K562 (cell line): Measurements from ENCODE around the gene C2. TPM values are rescaled to one million over a fixed set of nuclear protein-coding genes. Genes with fewer than 3 reads are reported as not detected.

Source experiments
- CTBP1 ChIP-seq: fragments of 450-650 bp; IDR thresholded peaks from 2 replicates; pipeline ENCODE4 v1.6.1; 2016; ENCODE audit warnings: borderline replicate concordance
- EP300 ChIP-seq: IDR thresholded peaks from 2 replicates; pipeline ENCODE4 v1.6.1; 2012; ENCODE audit warnings: low read length, improper control_type of control experiment
- MED1 ChIP-seq: sonication (generic); formaldehyde crosslinking; IDR thresholded peaks from 2 replicates; pipeline ENCODE4 v1.8.1; 2023; ENCODE audit warnings: missing genetic modification reagents, borderline replicate concordance
- NR2C1 ChIP-seq, 2 experiments: fragments of 450-650 bp; IDR thresholded peaks; 2 replicates each; pipeline ENCODE4 v1.6.1; 2017; ENCODE audit warnings: mild to moderate bottlenecking in 2 of 2, antibody characterized with exemption in 1 of 2, inconsistent platforms in 1 of 2, missing compliant biosample characterization in 1 of 2, missing genetic modification characterization in 1 of 2
- PYGO2 ChIP-seq: fragments of 450-650 bp; IDR thresholded peaks from 2 replicates; pipeline ENCODE4 v1.6.1; 2016; ENCODE audit warnings: mild to moderate bottlenecking, missing genetic modification characterization, moderate library complexity, missing compliant biosample characterization
- SMAD1 ChIP-seq: fragments of 150-350 bp; IDR thresholded peaks from 2 replicates; pipeline ENCODE4 v1.6.1; 2014; ENCODE audit warnings: low read length, low read depth; ENCODE audit not compliant: partially characterized antibody
- TEAD2 ChIP-seq: fragments of 450-650 bp; IDR thresholded peaks from 2 replicates; pipeline ENCODE4 v1.6.1; 2016; ENCODE audit warnings: missing genetic modification characterization, control low read depth, missing compliant biosample characterization
- TOE1 ChIP-seq, 2 experiments: fragments of 450-650 bp in 1 of 2; sonication (generic) in 1 of 2; formaldehyde crosslinking in 1 of 2; IDR thresholded peaks; 2 replicates each; pipeline versions ENCODE4 v1.7.1 to v1.8.0; 2016 to 2022; ENCODE audit warnings: borderline replicate concordance in 2 of 2, mild to moderate bottlenecking in 2 of 2, antibody characterized with exemption in 1 of 2, inconsistent platforms in 1 of 2, low read depth in 1 of 2, missing genetic modification reagents in 1 of 2, moderate library complexity in 1 of 2
- ZBTB8A ChIP-seq: fragments of 450-650 bp; IDR thresholded peaks from 2 replicates; pipeline ENCODE4 v1.6.1; 2018; ENCODE audit warnings: mild to moderate bottlenecking, moderate library complexity; ENCODE audit not compliant: partially characterized antibody
- ZNF175 ChIP-seq: fragments of 200-800 bp; sonication (Bioruptor generic); IDR thresholded peaks from 2 replicates; pipeline ENCODE4 v1.6.1; 2016; ENCODE audit warnings: low read depth, mild to moderate bottlenecking, missing genetic modification characterization, missing compliant biosample characterization
- ZNF347 ChIP-seq: fragments of 450-650 bp; formaldehyde crosslinking; IDR thresholded peaks from 2 replicates; pipeline ENCODE4 v1.4.0; 2020; ENCODE audit warnings: low read depth, mild to moderate bottlenecking, moderate library complexity
- ZNF384 ChIP-seq: IDR thresholded peaks from 2 replicates; pipeline ENCODE4 v1.6.1; 2012; ENCODE audit warnings: low read depth, low read length, improper control_type of control experiment
- ZNF449 ChIP-seq: fragments of 250-450 bp; sonication (Bioruptor Pico); IDR thresholded peaks from 2 replicates; pipeline ENCODE4 v1.8.0; 2022; ENCODE audit warnings: moderate library complexity, mild to moderate bottlenecking, inconsistent platforms
- ZNF717 ChIP-seq: fragments of 250-450 bp; sonication (Bioruptor Pico); IDR thresholded peaks from 2 replicates; pipeline ENCODE4 v1.5.0; 2021
- ZNF79 ChIP-seq: fragments of 250-450 bp; sonication (Bioruptor Pico); IDR thresholded peaks from 2 replicates; pipeline ENCODE4 v1.4.0; 2020; ENCODE audit warnings: low read depth, mild to moderate bottlenecking, moderate library complexity
- polyA plus RNA-seq, 8 experiments: library from polyadenylated mRNA; depleted of rRNA in 4 of 8; stranded (reverse) in 5 of 8; unstranded in 3 of 8; fragments of >200 nt; fragmentation: Nextera tagmentation in 2 of 8; fragmentation: Illumina TruSeq in 1 of 8; extraction: Ambion mirVana in 2 of 8; extraction: Trizol in 1 of 8; gene quantifications; 2 replicates each; pipeline versions ENCODE4 v1.2.1 to v1.2.3, GENCODE V29; 2011 to 2014; ENCODE audit warnings: inconsistent platforms in 1 of 8, missing spikeins in 1 of 8
- total RNA-seq, 7 experiments: library from RNA; depleted of rRNA in 6 of 7; stranded (reverse); fragments of >200 nt in 6 of 7; fragmentation: Illumina TruSeq in 2 of 7; extraction: Trizol in 2 of 7; gene quantifications; 2 replicates each; pipeline versions ENCODE4 v1.2.1 to v1.2.3, GENCODE V29; 2011 to 2021; ENCODE audit warnings: low replicate concordance in 1 of 7
- TF ChIP-seq, protein P1 (sequence below): fragments of 450-650 bp; IDR thresholded peaks from 2 replicates; pipeline ENCODE4 v1.6.1; 2018; ENCODE audit not compliant: partially characterized antibody
- TF ChIP-seq, protein P2 (sequence below): fragments of 450-650 bp; conservative IDR thresholded peaks from 2 replicates; pipeline ENCODE4 v1.6.1; 2016; ENCODE audit warnings: missing genetic modification characterization, low read depth, mild to moderate bottlenecking, missing compliant biosample characterization, moderate library complexity

C2 gene
- total and polyA plus RNA-seq, 9 of the 15 experiments (the other 6 are each of a cell fraction or from before 2014, with no cell fraction given) = 0.05 to 1.1 (median 0.39) TPM; not detected in 1

DNA sequence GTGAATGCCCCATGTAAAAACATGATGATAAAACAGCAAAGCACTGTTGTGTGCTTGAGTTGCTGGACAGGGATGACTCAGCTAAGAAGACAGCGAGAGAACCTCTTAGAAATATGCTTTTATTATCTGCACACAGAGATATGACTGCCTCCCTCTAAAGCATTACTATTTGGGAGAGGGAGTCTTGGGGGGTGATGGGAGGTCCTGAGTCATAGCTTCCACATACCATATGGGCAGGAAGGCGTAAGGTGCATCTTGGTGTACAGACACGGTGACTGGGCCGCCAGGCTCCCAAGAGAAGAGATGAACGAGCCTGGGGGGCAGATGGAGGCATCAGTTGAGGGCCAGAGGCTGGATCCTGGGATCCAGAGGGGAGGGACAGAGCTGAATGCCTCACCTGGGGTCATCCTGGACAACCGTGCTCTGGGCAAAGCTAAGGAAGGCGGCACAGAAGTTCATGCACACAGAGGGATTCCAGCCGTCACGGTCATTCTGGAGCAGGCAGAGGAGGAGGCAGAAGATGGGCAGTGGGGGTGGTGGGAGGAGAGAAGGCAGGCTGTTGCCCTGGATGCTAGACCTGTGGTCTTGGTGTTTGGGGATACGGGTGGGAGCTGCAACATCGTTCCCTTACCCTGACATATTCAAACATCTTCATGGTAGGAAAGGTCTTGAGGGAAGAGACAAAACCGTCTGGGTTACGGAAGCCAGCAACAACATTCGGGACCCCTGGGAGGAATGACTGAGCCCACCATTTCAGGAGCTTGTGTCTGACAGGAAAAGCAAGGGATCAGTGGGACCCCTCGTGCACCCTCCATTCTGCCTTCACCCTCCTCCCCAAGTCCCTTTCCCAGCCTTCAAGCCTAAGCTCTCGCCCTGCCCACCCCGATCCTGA is 42.4 kb downstream of the C2 start (continued):
- TF ChIP-seq, protein P1, sequence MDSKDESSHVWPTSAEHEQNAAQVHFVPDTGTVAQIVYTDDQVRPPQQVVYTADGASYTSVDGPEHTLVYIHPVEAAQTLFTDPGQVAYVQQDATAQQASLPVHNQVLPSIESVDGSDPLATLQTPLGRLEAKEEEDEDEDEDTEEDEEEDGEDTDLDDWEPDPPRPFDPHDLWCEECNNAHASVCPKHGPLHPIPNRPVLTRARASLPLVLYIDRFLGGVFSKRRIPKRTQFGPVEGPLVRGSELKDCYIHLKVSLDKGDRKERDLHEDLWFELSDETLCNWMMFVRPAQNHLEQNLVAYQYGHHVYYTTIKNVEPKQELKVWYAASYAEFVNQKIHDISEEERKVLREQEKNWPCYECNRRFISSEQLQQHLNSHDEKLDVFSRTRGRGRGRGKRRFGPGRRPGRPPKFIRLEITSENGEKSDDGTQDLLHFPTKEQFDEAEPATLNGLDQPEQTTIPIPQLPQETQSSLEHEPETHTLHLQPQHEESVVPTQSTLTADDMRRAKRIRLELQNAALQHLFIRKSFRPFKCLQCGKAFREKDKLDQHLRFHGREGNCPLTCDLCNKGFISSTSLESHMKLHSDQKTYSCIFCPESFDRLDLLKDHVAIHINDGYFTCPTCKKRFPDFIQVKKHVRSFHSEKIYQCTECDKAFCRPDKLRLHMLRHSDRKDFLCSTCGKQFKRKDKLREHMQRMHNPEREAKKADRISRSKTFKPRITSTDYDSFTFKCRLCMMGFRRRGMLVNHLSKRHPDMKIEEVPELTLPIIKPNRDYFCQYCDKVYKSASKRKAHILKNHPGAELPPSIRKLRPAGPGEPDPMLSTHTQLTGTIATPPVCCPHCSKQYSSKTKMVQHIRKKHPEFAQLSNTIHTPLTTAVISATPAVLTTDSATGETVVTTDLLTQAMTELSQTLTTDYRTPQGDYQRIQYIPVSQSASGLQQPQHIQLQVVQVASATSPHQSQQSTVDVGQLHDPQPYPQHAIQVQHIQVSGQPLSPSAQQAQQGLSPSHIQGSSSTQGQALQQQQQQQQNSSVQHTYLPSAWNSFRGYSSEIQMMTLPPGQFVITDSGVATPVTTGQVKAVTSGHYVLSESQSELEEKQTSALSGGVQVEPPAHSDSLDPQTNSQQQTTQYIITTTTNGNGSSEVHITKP = peak; percentile 34
- TF ChIP-seq ZNF717 (CRISPR knock-in tag) = no peak
- TF ChIP-seq, protein P2, sequence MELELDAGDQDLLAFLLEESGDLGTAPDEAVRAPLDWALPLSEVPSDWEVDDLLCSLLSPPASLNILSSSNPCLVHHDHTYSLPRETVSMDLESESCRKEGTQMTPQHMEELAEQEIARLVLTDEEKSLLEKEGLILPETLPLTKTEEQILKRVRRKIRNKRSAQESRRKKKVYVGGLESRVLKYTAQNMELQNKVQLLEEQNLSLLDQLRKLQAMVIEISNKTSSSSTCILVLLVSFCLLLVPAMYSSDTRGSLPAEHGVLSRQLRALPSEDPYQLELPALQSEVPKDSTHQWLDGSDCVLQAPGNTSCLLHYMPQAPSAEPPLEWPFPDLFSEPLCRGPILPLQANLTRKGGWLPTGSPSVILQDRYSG (tag) = no peak
- TF ChIP-seq TEAD2 = no peak
- no peak for TF ChIP-seq ZNF449 (CRISPR knock-in tag)
- TF ChIP-seq TOE1 (IDR thresholded peaks at IDR 0.05; ENCODE audit: borderline replicate concordance) = no peak
- TF ChIP-seq TOE1 (CRISPR knock-in tag; IDR thresholded peaks at IDR 0.05; ENCODE audit: borderline replicate concordance, low read depth) = no peak
- TF ChIP-seq PYGO2 (tag) = no peak
- TF ChIP-seq CTBP1 = peak; percentile 69; the same call in 1 of the 2 replicates
- TF ChIP-seq NR2C1 (IDR thresholded peaks at IDR 0.05) = no peak
- no peak; the same call in 1 of the 2 replicates for TF ChIP-seq NR2C1 (tag; IDR thresholded peaks at IDR 0.05)
- no peak for TF ChIP-seq ZBTB8A
- peak; percentile 70; the same call in 1 of the 2 replicates for TF ChIP-seq EP300
- peak; percentile 26 for TF ChIP-seq SMAD1
- TF ChIP-seq ZNF175 = no peak
- TF ChIP-seq MED1 (CRISPR knock-in tag) = no peak
- TF ChIP-seq ZNF347 (CRISPR knock-in tag) = no peak
- TF ChIP-seq ZNF79 (CRISPR knock-in tag) = no peak
- no peak for TF ChIP-seq ZNF384
